HepG2 (cell line): ENCODE data around the gene COX8C.

Source experiments
- EZH2 ChIP-seq: conservative IDR thresholded peaks from 2 replicates; pipeline ENCODE4 v1.6.1; 2012; ENCODE audit warnings: mild to moderate bottlenecking, low read depth, low read length, moderate library complexity
- RAD51 ChIP-seq: fragments of 450-650 bp; IDR thresholded peaks from 2 replicates; pipeline ENCODE4 v1.6.1; 2016; ENCODE audit warnings: borderline replicate concordance
- REST ChIP-seq, 2 experiments: IDR thresholded peaks; 2 replicates each; pipeline ENCODE4 v1.6.1; 2011 to 2012; ENCODE audit warnings: low read length in 2 of 2, borderline replicate concordance in 1 of 2, low read depth in 1 of 2, mild to moderate bottlenecking in 1 of 2, moderate library complexity in 1 of 2
- RFX5 ChIP-seq: IDR thresholded peaks from 2 replicates; pipeline ENCODE4 v1.6.1; 2011; ENCODE audit warnings: low read depth, low read length, improper control_type of control experiment
- ZBTB1 ChIP-seq: sonication (generic); formaldehyde crosslinking; IDR thresholded peaks from 2 replicates; pipeline ENCODE4 v1.4.0; 2020; ENCODE audit warnings: missing genetic modification reagents, borderline replicate concordance
- ZHX2 ChIP-seq, 2 experiments: sonication (generic) in 1 of 2; formaldehyde crosslinking in 1 of 2; IDR thresholded peaks; 2 replicates each; pipeline versions ENCODE4 v1.6.1 to v1.9.0; 2014 to 2022; ENCODE audit warnings: antibody characterized with exemption in 1 of 2, borderline replicate concordance in 1 of 2, inconsistent platforms in 1 of 2, low read depth in 1 of 2, missing genetic modification reagents in 1 of 2
- ZMYM2 ChIP-seq: sonication (generic); formaldehyde crosslinking; IDR thresholded peaks from 2 replicates; pipeline ENCODE4 v1.8.0; 2022; ENCODE audit warnings: mild to moderate bottlenecking, missing genetic modification reagents
- ZNF12 ChIP-seq: sonication (generic); formaldehyde crosslinking; IDR thresholded peaks from 2 replicates; pipeline ENCODE4 v1.5.0; 2020; ENCODE audit warnings: missing genetic modification reagents
- ZNF33B ChIP-seq: sonication (generic); formaldehyde crosslinking; IDR thresholded peaks from 2 replicates; pipeline ENCODE4 v1.5.1; 2020; ENCODE audit warnings: mild to moderate bottlenecking, missing genetic modification reagents

- TF ChIP-seq ZMYM2 (CRISPR knock-in tag) (no peak), RAD51 (no peak), ZNF12 (CRISPR knock-in tag) (no peak), ZNF33B (no peak), RFX5 (no peak), REST (IDR thresholded peaks at IDR 0.05; ENCODE audit: borderline replicate concordance in 1 of 2, low read depth in 1 of 2, low read length in 2 of 2) (no peak), ZBTB1 (CRISPR knock-in tag) (no peak), ZHX2 (IDR thresholded peaks at IDR 0.05; ENCODE audit: low read depth) (no peak), ZHX2 (CRISPR knock-in tag; IDR thresholded peaks at IDR 0.05; ENCODE audit: borderline replicate concordance) (no peak), EZH2 (no peak)
Measured at GRCh38 chr14:93319958-93320357, 27.0 kb upstream of the COX8C start.
